ENCODE data around the gene EFHD1.

DNA sequence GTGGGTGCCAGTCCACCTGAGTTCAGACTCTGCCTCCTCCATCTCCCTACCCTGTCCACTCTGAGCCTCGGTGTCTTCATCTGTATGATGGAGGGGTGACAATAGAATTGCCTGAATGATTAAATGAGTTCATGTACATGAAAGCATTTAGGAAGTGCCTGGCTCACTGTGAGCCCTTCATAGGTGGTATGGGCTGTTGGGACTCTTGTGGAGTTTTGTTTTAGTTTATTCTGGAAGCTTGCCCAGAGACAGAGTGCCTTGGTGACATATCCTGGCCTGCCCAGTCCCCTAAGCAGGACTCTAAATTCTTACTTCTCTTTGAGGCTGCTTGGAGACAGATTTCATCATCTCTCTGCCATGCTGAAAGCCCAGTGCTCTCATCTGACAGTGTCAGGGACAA, 39.2 kb downstream of the EFHD1 start:
- TF ChIP-seq, protein P1, sequence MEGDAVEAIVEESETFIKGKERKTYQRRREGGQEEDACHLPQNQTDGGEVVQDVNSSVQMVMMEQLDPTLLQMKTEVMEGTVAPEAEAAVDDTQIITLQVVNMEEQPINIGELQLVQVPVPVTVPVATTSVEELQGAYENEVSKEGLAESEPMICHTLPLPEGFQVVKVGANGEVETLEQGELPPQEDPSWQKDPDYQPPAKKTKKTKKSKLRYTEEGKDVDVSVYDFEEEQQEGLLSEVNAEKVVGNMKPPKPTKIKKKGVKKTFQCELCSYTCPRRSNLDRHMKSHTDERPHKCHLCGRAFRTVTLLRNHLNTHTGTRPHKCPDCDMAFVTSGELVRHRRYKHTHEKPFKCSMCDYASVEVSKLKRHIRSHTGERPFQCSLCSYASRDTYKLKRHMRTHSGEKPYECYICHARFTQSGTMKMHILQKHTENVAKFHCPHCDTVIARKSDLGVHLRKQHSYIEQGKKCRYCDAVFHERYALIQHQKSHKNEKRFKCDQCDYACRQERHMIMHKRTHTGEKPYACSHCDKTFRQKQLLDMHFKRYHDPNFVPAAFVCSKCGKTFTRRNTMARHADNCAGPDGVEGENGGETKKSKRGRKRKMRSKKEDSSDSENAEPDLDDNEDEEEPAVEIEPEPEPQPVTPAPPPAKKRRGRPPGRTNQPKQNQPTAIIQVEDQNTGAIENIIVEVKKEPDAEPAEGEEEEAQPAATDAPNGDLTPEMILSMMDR (IDR thresholded peaks at IDR 0.05; ENCODE audit: insufficient read depth, low read depth, low read length): no peak
- TF ChIP-seq EZH2 (IDR thresholded peaks at IDR 0.05; ENCODE audit: insufficient read depth, low read length): no peak

All from astrocyte (in vitro differentiated cells and primary cell).